HG03354 (cell line): ENCODE measurements around the gene DRD3.

Experiments used
- ATAC-seq: cut with Tn5 transposase; IDR thresholded peaks from one replicate; pipeline ENCODE4 v1.9.1; 2021; ENCODE audit warnings: mild to moderate bottlenecking; ENCODE audit not compliant: unreplicated experiment, poor library complexity, severe bottlenecking

The DRD3 gene

DNA sequence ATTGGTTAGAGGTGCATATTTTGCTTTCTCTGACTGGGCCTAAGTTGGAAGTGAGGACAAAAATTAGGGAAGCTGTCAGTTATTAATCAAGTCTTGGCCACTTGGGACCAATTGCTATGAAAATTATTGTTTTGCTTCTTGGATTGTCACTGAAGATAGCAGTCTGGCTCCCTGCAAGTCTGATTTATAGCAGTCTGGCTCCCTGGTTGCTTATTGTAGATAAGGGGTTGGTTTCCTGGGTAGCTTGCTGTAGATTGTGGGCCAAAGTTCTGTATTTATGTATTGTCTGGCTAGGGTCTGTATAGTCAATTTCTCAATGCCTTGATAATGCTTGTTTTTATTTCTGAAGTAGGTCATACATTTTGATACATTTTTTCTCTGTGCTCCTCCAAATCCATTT is 13.3 kb upstream of the DRD3 start:
- ATAC-seq = no peak

DNA sequence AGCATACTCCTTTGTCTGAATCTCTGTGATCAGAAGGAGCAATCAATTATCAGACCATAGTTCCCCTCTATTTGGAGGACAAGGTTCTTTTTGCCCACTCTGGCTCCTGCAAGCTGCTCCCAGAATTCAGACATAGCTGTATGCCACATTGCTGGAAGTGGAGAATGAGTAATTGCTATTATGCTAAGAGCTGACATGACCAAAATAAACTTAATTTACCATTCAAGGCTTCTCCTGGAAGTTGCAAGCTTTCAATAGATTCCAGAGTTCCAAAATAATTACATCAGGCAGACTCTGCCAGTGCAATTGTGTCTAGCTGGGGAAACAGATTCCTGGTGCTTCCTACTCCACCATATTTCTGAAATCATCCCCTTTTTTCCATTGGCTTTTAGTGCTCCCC is 7.6 kb upstream of the DRD3 start:
- ATAC-seq = no peak

DNA sequence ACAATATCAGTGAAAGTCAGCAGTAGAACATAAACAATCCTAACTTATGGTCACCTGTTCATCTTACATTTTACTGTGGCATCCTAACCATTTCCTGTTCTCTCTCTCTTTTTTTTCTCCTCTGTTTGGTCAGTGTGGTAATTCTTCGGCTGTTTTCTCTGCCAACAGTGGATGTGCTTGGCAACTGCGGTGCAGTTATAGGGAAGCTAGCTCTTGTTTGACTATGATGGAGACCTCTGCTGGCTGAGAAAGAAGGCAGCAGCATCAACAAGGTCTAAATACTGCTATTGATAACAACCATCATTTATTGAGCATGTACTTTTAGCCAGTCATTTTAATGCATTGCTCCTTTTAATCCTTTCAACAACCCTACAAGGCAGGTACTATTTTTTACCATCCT is 723 bp upstream of the DRD3 start:
- no peak for ATAC-seq

DNA sequence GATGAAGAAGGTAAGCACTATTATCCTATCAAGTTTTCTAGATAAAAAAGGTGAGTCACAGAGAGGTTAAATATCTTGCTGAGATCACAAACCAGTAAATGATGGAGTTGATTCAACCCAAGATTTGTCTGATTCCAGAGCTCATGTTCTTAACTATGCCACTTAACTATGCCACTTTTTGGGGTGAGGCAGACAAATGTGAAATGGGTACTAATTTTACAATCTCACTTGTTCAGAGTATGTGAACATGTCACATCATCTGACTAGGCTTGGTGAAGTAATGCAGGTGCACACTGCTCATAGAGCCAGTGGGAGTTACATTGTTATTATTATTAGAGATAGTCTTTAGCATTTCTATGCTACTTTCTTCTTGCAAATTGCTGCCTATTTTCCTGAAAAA is 2.0 kb downstream of the DRD3 start:
- ATAC-seq = no peak

DNA sequence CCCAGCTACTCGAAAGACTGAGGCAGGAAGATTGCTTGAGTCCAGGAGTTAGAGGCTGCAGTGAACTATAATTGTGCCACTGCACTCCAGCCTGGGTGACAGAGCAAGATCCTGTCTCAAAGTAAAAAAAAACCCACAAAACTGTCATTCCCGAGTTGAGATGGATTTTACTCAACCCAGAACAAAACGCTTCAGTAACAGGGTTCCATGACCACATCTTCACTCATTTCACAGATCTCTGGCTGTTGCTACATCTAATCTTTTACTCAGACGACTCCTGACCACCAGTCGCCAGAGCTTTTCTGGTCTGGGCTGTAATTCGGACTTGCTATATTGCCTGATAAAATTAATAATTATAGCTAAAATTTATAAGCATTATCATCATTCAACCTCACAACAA is 2.4 kb downstream of the DRD3 start:
- no peak for ATAC-seq

DNA sequence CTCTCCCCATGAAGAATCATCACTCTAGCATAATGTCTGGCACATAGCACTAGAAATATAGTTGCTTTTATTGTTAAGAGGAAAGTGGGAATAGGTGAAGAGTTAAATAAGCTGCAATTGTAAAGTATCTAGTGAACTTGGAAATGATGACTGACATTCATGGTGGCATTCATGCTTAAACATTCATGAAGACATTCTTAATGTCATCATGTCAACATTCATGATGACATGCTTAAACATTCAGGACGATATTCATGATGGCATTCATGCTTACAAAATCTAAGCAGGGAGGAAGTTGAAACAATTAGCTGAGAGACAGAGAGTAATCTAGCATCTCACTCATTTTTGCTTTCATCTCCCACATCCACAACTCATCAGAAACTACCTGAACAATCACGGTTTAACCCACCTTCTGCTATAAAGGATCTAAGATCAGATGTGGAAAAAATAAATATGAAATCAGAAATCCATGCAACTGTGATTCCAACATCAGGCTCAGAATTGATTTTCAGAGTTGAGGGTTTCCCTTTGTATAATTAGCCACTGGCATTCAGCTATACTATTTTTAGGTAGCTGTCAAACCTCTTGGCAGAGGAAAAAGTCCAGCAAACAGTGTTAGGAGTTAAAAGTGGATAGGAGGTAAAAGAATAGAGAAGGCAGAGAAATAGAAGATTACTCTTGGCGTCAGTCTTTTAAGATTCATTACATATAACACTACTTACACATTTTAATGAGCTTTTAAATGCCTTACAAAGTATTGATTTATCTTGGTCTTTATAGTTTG is 3.5 kb downstream of the DRD3 start:
- no peak for ATAC-seq

DNA sequence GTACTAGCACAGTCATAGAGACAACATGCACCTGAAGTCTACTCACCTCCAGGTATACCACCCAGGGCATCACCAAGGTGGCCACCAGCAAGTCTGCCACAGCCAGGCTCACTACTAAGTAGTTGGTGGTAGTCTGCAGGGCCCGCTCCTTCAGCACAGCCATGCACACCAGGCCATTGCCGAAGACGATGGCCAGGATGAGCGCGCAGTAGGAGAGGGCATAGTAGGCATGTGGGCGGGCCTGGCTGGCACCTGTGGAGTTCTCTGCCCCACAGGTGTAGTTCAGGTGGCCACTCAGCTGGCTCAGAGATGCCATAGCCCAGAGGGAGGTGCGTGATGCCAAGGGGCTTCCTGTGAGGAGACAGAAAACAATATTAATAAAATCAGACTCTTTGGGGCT is 7.2 kb downstream of the DRD3 start:
- ATAC-seq = no peak

DNA sequence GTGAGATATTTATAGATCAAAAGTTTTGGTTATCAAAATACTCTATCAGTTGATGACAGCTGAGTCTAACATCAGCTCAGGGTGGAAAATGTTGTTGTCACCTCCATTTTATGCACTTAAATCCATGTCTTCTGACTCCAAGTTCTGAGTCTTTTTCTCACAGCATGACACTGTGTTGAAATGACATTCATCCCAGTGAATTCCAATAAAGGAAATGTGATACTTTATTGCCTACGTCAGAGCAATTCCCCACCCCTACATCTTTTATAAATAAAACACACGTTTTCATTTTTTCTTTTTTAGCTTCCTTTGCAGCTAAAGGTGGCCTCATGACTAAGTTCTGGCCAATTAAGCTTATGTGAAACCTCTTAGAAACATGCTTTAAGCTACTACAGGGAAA is 10.7 kb downstream of the DRD3 start:
- ATAC-seq = no peak

DNA sequence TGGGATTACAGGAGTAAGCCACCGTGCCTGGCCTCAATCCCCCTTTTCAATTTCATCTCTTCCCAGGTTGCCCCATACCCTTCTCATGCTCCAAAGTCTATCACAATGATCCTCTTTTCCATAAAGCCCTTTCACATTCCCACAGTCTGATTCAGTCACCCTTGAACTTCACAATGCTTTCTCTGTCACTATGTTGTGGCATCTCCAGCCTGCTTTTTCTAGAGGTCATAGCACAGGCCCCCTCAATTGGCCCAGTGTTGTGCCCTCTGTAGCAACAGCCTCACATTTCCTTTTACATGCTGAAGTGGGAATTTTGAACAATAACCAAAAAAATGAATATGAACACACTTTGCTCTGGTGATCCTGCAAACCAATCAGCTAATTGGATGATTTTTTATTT is 21.5 kb downstream of the DRD3 start:
- no peak for ATAC-seq

DNA sequence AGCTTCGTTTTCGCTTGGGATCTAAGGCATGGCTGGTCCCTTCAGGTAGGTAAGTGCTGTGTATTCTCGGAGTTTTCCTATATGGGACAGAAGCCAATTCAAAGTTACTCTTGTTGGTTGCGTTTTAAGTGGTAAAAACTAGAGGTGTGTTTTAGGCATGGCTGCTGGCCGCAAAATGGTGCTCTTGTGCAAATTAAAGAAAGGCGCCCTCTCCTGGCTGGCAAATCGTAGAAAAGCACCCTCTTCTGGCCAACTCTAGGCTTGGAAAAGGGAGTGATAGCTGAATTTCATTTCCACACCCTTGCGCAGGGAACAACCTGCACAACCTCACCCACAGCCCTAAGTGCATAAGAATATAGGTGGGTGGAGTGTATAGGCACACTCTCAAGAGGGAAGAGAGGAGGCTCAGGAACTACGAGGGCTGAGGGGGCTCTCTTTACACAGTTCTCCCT is 23.5 kb downstream of the DRD3 start:
- no peak for ATAC-seq

DNA sequence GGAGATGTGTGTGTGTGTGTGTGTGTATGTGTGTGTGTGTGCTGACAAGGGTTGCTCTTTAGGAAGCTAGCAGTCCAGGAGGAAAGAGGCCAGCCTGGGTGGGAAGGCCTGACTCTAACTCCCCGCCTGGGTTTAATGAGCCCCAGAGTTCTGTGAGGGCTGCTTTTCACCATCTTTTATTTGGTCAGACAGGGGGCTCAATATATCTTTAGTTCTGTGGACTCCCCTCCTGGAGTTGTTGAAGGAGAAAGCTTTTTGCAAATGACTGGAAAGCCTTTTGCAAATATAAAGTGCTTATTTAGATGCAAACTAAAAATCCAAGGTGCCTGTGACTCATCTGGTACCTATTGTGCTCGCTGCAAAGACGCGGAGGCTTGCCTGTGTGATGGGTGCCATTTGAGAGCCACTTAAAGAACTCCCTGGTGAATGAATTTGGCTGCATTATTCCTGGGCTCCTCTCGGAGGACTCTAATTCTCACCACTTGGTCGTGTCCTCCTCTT is 24.5 kb downstream of the DRD3 start:
- no peak for ATAC-seq

DNA sequence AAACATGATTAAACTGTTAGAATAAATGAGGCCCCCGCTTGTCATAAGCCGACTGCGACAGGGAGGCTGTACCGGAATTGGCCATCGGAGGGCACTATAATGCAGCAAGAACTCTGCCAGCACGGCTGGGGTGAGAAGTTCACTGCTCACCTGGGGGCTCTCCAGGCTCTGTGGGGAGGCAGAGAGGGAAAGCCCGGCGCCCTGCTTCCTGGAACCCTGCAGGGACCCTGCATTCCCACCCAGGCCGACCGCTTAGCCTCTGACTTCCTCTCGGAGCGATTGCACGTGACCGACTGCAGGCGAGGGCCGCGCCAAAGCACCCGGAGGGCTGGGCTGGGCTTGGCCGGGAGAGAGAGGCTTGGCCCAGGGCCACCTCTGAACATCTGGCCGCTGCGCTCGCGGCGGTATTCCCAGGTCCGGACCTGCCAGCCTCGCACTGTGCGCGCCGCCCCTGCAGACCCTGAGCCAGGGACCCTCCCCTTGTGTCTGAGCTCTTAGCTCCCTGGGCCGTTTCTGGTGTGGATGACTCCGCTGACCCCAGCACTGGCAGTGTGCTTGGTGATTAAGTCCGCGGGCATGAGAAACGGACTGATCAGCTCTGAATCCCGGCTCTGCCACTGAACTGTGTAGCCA is 26.2 kb downstream of the DRD3 start:
- ATAC-seq = peak; percentile 98

DNA sequence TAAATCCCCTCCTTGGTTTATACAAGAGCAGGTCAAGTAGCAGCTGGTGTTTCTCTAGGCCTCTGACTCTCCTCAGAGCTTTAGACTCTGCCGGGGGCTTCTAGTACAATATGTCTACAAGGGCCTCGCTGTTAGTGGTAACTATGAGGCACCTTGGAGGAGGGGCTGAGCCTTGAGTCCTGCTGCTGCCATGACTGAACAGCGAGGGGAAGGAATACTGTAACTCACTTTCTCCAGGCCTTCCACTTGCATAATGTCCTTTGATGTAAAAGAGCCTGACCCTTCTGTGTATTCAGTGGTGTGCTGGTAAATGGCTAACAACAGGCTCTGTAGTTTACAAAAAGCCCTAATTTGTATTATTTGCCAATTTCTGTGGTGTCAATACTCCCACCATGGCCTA is 27.8 kb downstream of the DRD3 start:
- no peak for ATAC-seq

DNA sequence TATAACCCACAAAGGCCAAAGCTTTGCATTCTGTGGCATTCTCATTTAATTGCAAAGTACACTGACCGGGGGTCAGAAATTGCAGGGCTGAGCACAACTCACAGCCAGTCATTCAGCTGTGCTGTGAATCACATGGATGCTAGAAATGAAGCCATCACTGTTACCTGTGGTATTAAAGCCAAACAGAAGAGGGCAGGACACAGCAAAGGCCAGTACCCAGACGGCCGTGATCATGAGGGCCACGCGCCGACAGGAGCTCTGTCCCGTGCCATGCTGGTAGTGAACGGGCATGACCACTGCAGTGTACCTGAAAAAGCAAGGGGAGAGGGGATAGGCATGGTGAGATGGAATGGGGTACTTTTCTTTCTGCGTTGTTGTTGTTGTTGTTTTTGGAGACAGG is 31.6 kb downstream of the DRD3 start:
- ATAC-seq = no peak

DNA sequence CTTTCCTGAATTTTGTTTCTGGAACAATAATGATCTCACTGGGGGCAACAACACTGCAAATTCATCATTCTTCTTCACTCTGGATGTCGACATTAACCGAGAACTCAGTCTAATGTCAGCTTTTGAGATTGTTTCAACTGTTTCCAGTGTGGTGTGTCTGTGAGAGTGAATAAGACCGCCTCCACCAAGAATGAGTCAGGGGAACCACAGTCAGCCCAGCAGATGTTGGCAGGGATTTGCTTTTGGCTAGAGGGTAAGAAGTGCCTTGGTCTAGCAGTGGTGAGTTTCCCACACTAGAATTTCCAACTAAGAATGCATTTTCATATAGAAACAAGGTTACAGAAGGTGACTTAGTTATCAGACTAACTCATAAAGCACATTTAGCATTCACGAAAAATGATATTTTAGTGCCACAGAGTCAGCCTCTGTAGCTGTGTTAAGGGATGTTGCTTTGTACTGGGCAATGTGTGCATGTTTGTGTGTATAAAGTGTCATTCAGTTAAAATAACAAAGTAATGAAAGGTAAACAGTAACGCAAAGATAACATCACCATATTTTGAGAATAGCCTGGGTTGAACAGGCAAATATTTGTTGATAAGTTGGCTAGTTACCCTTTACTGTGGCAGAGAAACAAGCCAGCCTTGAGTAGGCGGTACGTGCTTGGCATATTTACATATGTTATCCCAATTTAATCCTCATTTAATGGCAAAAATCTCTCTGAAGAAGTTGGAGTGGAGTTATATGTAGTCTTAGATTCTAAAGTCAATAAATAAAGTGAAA is 33.8 kb downstream of the DRD3 start:
- no peak for ATAC-seq

DNA sequence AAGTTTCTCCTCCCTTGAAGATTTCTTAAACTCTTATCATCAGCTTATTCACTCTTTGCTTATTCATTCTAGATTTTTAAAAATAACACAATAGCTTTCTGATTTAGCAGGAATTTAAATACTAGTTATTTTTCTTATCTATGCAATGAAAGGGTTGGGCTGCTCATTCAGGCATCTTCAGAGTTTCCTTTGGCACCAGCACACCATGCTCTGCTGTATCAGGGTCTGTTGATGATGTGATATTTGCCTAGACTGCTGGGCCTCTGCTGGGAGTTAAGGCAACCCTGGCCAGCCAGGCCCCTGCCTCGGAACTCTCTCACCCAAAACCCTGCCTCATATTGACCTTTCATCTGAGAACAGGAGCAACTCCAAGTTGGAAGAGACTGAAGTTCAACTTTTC is 35.0 kb downstream of the DRD3 start:
- ATAC-seq = no peak

DNA sequence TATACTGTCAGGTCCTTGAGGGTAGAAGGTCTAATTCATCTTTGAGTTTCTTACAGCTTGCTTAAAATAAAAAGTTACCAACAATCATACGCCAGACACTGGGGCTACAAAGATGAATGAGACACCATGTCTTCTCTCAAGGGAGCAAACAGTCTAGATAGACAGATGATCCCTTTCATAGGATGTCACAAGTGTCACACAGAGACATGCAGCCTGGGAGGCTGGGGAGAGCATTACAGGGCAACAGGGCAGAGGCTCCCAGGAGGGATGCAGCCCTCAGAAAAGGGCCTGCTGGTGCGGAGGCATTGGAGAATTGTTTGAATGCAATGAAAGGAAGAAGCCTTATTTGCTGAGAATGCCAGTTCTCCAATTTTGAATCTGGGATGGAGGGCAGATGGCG is 39.0 kb downstream of the DRD3 start:
- no peak for ATAC-seq

DNA sequence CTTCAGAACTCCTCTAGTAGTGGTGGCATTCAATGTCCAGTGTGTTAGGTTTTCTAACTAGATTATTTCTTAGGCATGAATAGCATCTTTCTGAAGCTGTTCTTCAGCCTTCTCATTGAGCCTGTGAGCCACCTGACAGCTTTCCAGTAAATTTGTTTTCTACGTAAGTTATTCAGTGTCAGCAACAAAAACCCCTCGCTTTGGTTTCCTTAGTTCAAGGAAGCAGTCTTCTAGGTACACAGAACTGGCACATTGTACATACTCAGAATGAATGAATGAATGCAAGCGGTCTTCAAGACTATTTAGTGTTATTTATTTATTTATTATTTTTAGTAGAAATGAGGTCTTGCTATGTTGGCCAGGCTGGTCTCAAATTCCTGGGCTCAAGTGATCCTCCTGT is 44.9 kb downstream of the DRD3 start:
- ATAC-seq = no peak

DNA sequence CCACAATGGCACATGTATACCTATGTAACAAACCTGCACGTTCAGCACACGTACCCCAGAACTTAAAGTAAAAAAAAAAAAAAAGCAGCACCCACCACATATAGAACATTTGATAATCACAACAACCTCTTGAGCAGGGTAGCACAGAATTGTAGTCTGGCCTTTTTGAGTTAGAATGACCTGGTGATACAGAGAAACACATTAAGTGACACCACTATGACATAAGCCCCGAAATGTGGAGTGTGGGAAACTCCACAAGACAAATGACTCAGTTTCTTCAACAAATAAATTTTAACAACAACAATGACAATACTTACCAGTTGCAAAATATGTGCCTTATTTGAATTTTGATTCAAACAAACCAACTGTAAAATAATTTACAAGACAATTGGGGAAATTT is 46.4 kb downstream of the DRD3 start:
- no peak for ATAC-seq

DNA sequence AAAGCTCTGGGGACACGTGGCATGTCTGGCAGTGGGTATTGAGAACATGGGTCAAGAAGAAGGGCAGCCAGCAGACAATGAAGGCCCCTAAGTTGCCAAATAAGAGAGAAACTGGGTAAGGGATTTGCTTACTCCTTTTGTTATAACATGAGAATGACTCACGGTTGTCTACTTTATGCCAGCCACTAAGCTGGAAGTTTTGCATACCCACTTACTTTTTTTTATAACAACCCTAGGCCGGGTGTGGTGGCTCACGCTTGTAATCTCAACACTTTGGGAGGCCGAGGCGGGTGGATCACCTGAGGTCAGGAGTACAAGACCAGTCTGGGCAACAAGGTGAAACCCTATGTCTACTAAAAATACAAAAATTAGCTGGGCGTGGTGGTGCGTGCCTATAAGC is 50.0 kb downstream of the DRD3 start:
- ATAC-seq = no peak

DNA sequence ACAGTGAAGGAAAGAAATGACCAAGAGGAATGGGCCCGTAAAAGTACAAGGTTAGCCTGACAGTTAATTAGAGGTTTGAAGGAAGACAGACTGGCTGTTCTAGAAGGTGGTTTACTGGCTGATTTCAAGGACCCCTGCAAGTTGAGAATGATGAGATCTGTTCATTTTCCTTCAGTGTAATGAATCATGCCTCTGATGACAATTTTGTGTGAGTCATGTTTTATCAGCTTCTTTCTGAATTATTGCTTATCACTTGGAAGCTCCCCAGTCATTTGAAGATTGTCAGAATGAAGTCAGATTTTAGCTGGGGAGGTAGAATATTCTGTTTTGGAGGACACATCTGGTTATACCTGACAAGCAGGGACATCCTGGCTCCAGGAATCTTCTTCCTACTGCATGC is 50.6 kb downstream of the DRD3 start:
- no peak for ATAC-seq
